ENCODE data around the gene NHLRC1. TPM values are rescaled to one million over a fixed set of nuclear protein-coding genes. Genes with fewer than 3 reads are reported as not detected.
A peak's percentile ranks its signal among the peaks of the same experiment; 100 is the strongest.

NHLRC1 gene
- total and polyA plus RNA-seq, 2 of the 13 experiments (the other 11 are each of a cell fraction or from before 2014, with no cell fraction given) = 0.04 to 0.11 TPM

GRCh38 chr6:18122128-18123093 lies at the start of gene NHLRC1 (continued):
- TF ChIP-seq ZNF44 (CRISPR knock-in tag; IDR thresholded peaks at IDR 0.05) (0 out of 2 replicates have a peak, but pooled peaks have one; percentile 85), ZSCAN20 (CRISPR knock-in tag; IDR thresholded peaks at IDR 0.05; ENCODE audit: borderline replicate concordance) (peak; percentile 74; the same call in 1 of the 2 replicates), THYN1 (CRISPR knock-in tag; IDR thresholded peaks at IDR 0.05; ENCODE audit: borderline replicate concordance, low read depth) (no peak), ZNF841 (CRISPR knock-in tag; IDR thresholded peaks at IDR 0.05; ENCODE audit: borderline replicate concordance) (no peak; the same call in 1 of the 2 replicates), ZNF749 (CRISPR knock-in tag; IDR thresholded peaks at IDR 0.05; ENCODE audit: borderline replicate concordance) (peak; percentile 94), ZNF639 (CRISPR knock-in tag; conservative IDR thresholded peaks at IDR 0.05) (peak; percentile 92), ZMYM4 (CRISPR knock-in tag; IDR thresholded peaks at IDR 0.05) (peak; percentile 99), ZBTB40 (IDR thresholded peaks at IDR 0.05) (no peak), ZBTB40 (CRISPR knock-in tag; IDR thresholded peaks at IDR 0.05) (peak; percentile 89), ZNF776 (CRISPR knock-in tag; IDR thresholded peaks at IDR 0.05) (peak; percentile 100), TFE3 (CRISPR knock-in tag; IDR thresholded peaks at IDR 0.05) (peak; percentile 95), PHF5A (CRISPR knock-in tag; IDR thresholded peaks at IDR 0.05; ENCODE audit: low read depth, unreplicated experiment) (peak; percentile 89), THAP8 (CRISPR knock-in tag; IDR thresholded peaks at IDR 0.05; ENCODE audit: borderline replicate concordance) (peak; percentile 41; the same call in 1 of the 2 replicates)
- TF ChIP-seq, protein P1, sequence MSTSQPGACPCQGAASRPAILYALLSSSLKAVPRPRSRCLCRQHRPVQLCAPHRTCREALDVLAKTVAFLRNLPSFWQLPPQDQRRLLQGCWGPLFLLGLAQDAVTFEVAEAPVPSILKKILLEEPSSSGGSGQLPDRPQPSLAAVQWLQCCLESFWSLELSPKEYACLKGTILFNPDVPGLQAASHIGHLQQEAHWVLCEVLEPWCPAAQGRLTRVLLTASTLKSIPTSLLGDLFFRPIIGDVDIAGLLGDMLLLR (CRISPR knock-in tag; IDR thresholded peaks at IDR 0.05) = peak; percentile 98
